GM12878 (cell line): Measurements from ENCODE around the gene OTULINL.

Experiments used
- BHLHE40 ChIP-seq, 2 experiments: fragments of 450-650 bp in 1 of 2; IDR thresholded peaks; 2 replicates each; pipeline ENCODE4 v1.6.1; 2011 to 2017; ENCODE audit warnings: low read depth in 2 of 2, borderline replicate concordance in 1 of 2, improper control_type of control experiment in 1 of 2, low read length in 1 of 2, mild to moderate bottlenecking in 1 of 2
- REST ChIP-seq: IDR thresholded peaks from 2 replicates; pipeline ENCODE4 v1.6.1; 2012; ENCODE audit warnings: mild to moderate bottlenecking, low read depth, low read length
- SRF ChIP-seq, 2 experiments: IDR thresholded peaks; 2 replicates each; pipeline ENCODE4 v1.6.1; 2011; ENCODE audit warnings: low read depth in 2 of 2, low read length in 2 of 2, mild to moderate bottlenecking in 1 of 2, moderate library complexity in 1 of 2
- TF ChIP-seq, protein P1 (sequence below), 3 experiments: IDR thresholded peaks in 2 of 3; conservative IDR thresholded peaks in 1 of 3; 2 replicates each; pipeline ENCODE4 v1.5.1; 2011; ENCODE audit warnings: low read depth in 3 of 3, low read length in 3 of 3, mild to moderate bottlenecking in 3 of 3, control low read depth in 2 of 3, moderate library complexity in 2 of 3, inconsistent platforms in 1 of 3, mixed read lengths in 1 of 3; ENCODE audit not compliant: control insufficient read depth in 2 of 3, insufficient read depth in 1 of 3; ENCODE audit errors: extremely low read depth in 1 of 3

- TF ChIP-seq, protein P1, sequence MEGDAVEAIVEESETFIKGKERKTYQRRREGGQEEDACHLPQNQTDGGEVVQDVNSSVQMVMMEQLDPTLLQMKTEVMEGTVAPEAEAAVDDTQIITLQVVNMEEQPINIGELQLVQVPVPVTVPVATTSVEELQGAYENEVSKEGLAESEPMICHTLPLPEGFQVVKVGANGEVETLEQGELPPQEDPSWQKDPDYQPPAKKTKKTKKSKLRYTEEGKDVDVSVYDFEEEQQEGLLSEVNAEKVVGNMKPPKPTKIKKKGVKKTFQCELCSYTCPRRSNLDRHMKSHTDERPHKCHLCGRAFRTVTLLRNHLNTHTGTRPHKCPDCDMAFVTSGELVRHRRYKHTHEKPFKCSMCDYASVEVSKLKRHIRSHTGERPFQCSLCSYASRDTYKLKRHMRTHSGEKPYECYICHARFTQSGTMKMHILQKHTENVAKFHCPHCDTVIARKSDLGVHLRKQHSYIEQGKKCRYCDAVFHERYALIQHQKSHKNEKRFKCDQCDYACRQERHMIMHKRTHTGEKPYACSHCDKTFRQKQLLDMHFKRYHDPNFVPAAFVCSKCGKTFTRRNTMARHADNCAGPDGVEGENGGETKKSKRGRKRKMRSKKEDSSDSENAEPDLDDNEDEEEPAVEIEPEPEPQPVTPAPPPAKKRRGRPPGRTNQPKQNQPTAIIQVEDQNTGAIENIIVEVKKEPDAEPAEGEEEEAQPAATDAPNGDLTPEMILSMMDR (IDR thresholded peaks at IDR 0.05 in 2 of 3, conservative IDR thresholded peaks at IDR 0.05 in 1 of 3; ENCODE audit: control insufficient read depth in 2 of 3, extremely low read depth in 1 of 3, insufficient read depth in 1 of 3, low read depth in 3 of 3, low read length in 3 of 3), result no peak
- TF ChIP-seq BHLHE40 (IDR thresholded peaks at IDR 0.05; ENCODE audit: borderline replicate concordance in 1 of 2, low read depth in 2 of 2, low read length in 1 of 2) (no peak), REST (no peak), SRF (IDR thresholded peaks at IDR 0.05; ENCODE audit: low read depth in 2 of 2, low read length in 2 of 2) (no peak)
Observed at GRCh38 chr5:14655146-14655741, 73.7 kb downstream of the OTULINL start.
